SK-N-SH treated with all-trans-retinoic acid at 6 μM for 48 hours (cell line): ENCODE measurements around the gene WDR5.

Experiments
- ARNTL ChIP-seq: fragments of 450-650 bp; formaldehyde crosslinking; IDR thresholded peaks from 2 replicates; pipeline ENCODE4 v1.5.0; 2020; ENCODE audit warnings: low read depth, mild to moderate bottlenecking, moderate library complexity, borderline replicate concordance
- BACH2 ChIP-seq: fragments of 250-450 bp; sonication (Bioruptor Pico); IDR thresholded peaks from 2 replicates; pipeline ENCODE4 v1.9.0; 2021; ENCODE audit warnings: mild to moderate bottlenecking, borderline replicate concordance
- CREB5 ChIP-seq: fragments of 250-450 bp; sonication (Bioruptor Pico); IDR thresholded peaks from 2 replicates; pipeline ENCODE4 v1.5.1; 2020; ENCODE audit warnings: low read depth, mild to moderate bottlenecking, moderate library complexity
- CSDC2 ChIP-seq: fragments of 250-450 bp; sonication (Bioruptor Pico); IDR thresholded peaks from 2 replicates; pipeline ENCODE4 v1.5.0; 2020; ENCODE audit warnings: mild to moderate bottlenecking, moderate library complexity
- OSR1 ChIP-seq: fragments of 250-450 bp; sonication (Bioruptor Pico); IDR thresholded peaks from 2 replicates; pipeline ENCODE4 v1.8.0; 2022; ENCODE audit warnings: moderate library complexity, mild to moderate bottlenecking, inconsistent platforms
- PATZ1 ChIP-seq: fragments of 250-450 bp; sonication (Bioruptor Pico); IDR thresholded peaks from 2 replicates; pipeline ENCODE4 v1.8.0; 2020; ENCODE audit warnings: mild to moderate bottlenecking, moderate library complexity, borderline replicate concordance
- PPARA ChIP-seq: fragments of 250-450 bp; sonication (Bioruptor Pico); IDR thresholded peaks from 2 replicates; pipeline ENCODE4 v1.5.0; 2020; ENCODE audit warnings: mild to moderate bottlenecking, borderline replicate concordance
- RARB ChIP-seq: fragments of 250-450 bp; sonication (Bioruptor Pico); IDR thresholded peaks from 2 replicates; pipeline ENCODE4 v1.8.0; 2021; ENCODE audit warnings: mild to moderate bottlenecking, moderate library complexity
- TOX ChIP-seq: fragments of 250-450 bp; sonication (Bioruptor Pico); IDR thresholded peaks from 2 replicates; pipeline ENCODE4 v1.8.0; 2021; ENCODE audit warnings: mild to moderate bottlenecking, moderate library complexity, borderline replicate concordance
- TSHZ2 ChIP-seq: fragments of 250-450 bp; sonication (Bioruptor Pico); IDR thresholded peaks from 2 replicates; pipeline ENCODE4 v1.5.0; 2020; ENCODE audit warnings: mild to moderate bottlenecking, moderate library complexity
- ZFP3 ChIP-seq: fragments of 250-450 bp; sonication (Bioruptor Pico); IDR thresholded peaks from 2 replicates; pipeline ENCODE4 v1.5.0; 2020; ENCODE audit warnings: mild to moderate bottlenecking, moderate library complexity
- ZFP30 ChIP-seq: fragments of 450-650 bp; formaldehyde crosslinking; IDR thresholded peaks from 2 replicates; pipeline ENCODE4 v1.5.0; 2022; ENCODE audit warnings: mild to moderate bottlenecking, moderate library complexity
- ZNF70 ChIP-seq: fragments of 450-650 bp; formaldehyde crosslinking; IDR thresholded peaks from 2 replicates; pipeline ENCODE4 v1.5.0; 2020; ENCODE audit warnings: mild to moderate bottlenecking, moderate library complexity
- TF ChIP-seq, protein P1 (sequence below): fragments of 250-450 bp; sonication (Bioruptor Pico); IDR thresholded peaks from 2 replicates; pipeline ENCODE4 v1.8.0; 2021; ENCODE audit warnings: low read depth, mild to moderate bottlenecking, moderate library complexity, borderline replicate concordance

DNA sequence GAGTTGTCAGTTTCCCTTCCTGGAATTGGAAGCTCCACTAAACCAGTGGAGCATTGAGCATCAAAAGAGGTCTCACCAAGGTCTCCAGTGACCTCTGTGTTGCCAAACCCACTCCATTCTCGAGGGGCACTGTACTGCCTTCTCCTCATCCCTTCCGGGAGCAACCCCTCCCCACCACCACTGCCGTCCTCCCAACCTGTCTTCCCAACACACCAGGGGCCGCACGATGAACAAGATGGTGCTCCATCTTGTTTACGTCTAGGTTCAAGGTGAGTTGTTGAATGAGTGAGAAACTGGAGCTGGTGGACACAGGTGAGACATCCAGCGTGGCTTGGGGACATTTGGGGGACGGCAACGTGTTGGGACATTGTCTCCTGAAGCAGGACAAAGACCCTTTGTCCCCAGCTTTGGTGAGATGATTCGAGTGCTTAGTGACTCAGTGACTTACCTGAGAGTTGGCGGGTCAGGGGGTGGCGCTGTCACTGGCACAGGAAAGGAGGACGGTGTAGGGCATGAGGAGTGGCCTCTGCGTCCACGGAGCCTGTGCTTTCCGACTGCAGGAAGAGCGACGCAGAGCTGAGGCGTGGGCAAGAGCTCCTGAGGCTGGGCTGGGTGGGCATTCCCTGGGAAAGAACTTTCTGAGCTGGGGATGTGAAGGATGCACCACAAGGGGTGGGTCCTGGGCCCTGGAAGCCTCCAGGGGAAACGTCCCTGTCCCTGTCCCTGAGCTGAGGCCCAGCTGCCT, 73.3 kb downstream of the WDR5 start:
- TF ChIP-seq ZNF70 (no peak), RARB (CRISPR knock-in tag) (no peak), OSR1 (CRISPR knock-in tag) (no peak), ARNTL (no peak), PATZ1 (CRISPR knock-in tag) (no peak), CREB5 (CRISPR knock-in tag) (no peak), ZFP3 (CRISPR knock-in tag) (no peak), CSDC2 (no peak), ZFP30 (CRISPR knock-in tag) (no peak), PPARA (CRISPR knock-in tag) (no peak), TSHZ2 (CRISPR knock-in tag) (no peak), BACH2 (CRISPR knock-in tag) (no peak), TOX (CRISPR knock-in tag) (no peak)
- TF ChIP-seq, protein P1, sequence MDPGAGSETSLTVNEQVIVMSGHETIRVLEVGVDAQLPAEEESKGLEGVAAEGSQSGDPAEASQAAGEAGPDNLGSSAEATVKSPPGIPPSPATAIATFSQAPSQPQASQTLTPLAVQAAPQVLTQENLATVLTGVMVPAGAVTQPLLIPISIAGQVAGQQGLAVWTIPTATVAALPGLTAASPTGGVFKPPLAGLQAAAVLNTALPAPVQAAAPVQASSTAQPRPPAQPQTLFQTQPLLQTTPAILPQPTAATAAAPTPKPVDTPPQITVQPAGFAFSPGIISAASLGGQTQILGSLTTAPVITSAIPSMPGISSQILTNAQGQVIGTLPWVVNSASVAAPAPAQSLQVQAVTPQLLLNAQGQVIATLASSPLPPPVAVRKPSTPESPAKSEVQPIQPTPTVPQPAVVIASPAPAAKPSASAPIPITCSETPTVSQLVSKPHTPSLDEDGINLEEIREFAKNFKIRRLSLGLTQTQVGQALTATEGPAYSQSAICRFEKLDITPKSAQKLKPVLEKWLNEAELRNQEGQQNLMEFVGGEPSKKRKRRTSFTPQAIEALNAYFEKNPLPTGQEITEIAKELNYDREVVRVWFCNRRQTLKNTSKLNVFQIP (CRISPR knock-in tag): no peak
